Glutamatergic neuron (in vitro differentiated cells): ENCODE results near the gene SPOCK3. TPM values are rescaled to one million over a fixed set of nuclear protein-coding genes. Genes with fewer than 3 reads are reported as not detected.
"Not testable (repeated sequence)": the region's sequence is repeated elsewhere in the genome, so short reads cannot be mapped to it uniquely, and the experiment has no call there.

Experiments
- DNase-seq: peaks from one replicate; pipeline ENCODE4 v3.0.0; 2022
- H3K27ac Mint-ChIP-seq: one replicate; pipeline ENCODE4 v1.8.0; 2020; ENCODE audit warnings: mild to moderate bottlenecking, mixed read lengths, inconsistent platforms; ENCODE audit not compliant: unreplicated experiment
- H3K27me3 Mint-ChIP-seq: one replicate; pipeline ENCODE4 v1.8.0; 2020; ENCODE audit warnings: mild to moderate bottlenecking, moderate library complexity, mixed read lengths, inconsistent platforms; ENCODE audit not compliant: unreplicated experiment
- H3K36me3 Mint-ChIP-seq: one replicate; pipeline ENCODE4 v1.8.0; 2020; ENCODE audit warnings: mild to moderate bottlenecking, mixed read lengths, inconsistent platforms; ENCODE audit not compliant: unreplicated experiment
- H3K4me1 Mint-ChIP-seq: one replicate; pipeline ENCODE4 v1.8.0; 2020; ENCODE audit warnings: mild to moderate bottlenecking, low read depth, mixed read lengths, inconsistent platforms; ENCODE audit not compliant: unreplicated experiment
- H3K4me3 Mint-ChIP-seq: one replicate; pipeline ENCODE4 v1.8.0; 2020; ENCODE audit warnings: mild to moderate bottlenecking, mixed read lengths, inconsistent platforms; ENCODE audit not compliant: unreplicated experiment
- H3K9me3 Mint-ChIP-seq: one replicate; pipeline ENCODE4 v1.8.0; 2020; ENCODE audit warnings: mild to moderate bottlenecking, moderate library complexity, mixed read lengths, inconsistent platforms; ENCODE audit not compliant: unreplicated experiment
- long read RNA-seq: library from polyadenylated mRNA; unstranded; transcript quantifications from one replicate; pipeline ENCODE4 v2.0.0, GENCODE V29; 2020; ENCODE audit not compliant: unreplicated experiment
- total RNA-seq: library from RNA; stranded (reverse); fragmentation: NEBNext Ultra II Directional; extraction: Animal tissue kit (Norgen Biotek cat#: 25700); gene quantifications from one replicate; pipeline ENCODE4 v1.2.1, GENCODE V29; 2021; ENCODE audit not compliant: unreplicated experiment
- TF ChIP-seq, protein P1 (sequence below): fragments of 200-600 bp; sonication (generic); IDR thresholded peaks from one replicate; pipeline ENCODE4 v1.5.0; 2021; ENCODE audit not compliant: partially characterized antibody, unreplicated experiment

Gene SPOCK3
- total RNA-seq, result 26.8 TPM
- long read RNA-seq, partial matches to known transcripts, result 2 of 6 reads
- long read RNA-seq, other reads (novel, unspliced or antisense), result 2 of 6 reads

- H3K36me3 Mint-ChIP-seq, result no peaks in the 10 kb centered on the region
- TF ChIP-seq, protein P1, sequence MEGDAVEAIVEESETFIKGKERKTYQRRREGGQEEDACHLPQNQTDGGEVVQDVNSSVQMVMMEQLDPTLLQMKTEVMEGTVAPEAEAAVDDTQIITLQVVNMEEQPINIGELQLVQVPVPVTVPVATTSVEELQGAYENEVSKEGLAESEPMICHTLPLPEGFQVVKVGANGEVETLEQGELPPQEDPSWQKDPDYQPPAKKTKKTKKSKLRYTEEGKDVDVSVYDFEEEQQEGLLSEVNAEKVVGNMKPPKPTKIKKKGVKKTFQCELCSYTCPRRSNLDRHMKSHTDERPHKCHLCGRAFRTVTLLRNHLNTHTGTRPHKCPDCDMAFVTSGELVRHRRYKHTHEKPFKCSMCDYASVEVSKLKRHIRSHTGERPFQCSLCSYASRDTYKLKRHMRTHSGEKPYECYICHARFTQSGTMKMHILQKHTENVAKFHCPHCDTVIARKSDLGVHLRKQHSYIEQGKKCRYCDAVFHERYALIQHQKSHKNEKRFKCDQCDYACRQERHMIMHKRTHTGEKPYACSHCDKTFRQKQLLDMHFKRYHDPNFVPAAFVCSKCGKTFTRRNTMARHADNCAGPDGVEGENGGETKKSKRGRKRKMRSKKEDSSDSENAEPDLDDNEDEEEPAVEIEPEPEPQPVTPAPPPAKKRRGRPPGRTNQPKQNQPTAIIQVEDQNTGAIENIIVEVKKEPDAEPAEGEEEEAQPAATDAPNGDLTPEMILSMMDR, result no peak
- peak within 1 kb of the TSS; percentile 98 for H3K4me3 Mint-ChIP-seq
- peak within 1 kb of the TSS; percentile 94 for H3K27ac Mint-ChIP-seq
- H3K27me3 Mint-ChIP-seq, result peaks cover 6% of the 10 kb centered on the region
- peak; percentile 76 for DNase-seq
- H3K4me1 Mint-ChIP-seq, result peaks cover 1% of the 10 kb centered on the region
- H3K9me3 Mint-ChIP-seq, result peaks cover 10% of the 10 kb centered on the region
Measured at GRCh38 chr4:167234316-167234881, at the start of gene SPOCK3. TSS of gene SPOCK3 (minus strand) at chr4:167234494.

- no peak for DNase-seq
- no peaks in the 10 kb centered on the region for H3K4me1 Mint-ChIP-seq
- peaks cover 3% of the 10 kb centered on the region for H3K9me3 Mint-ChIP-seq
- peaks cover 4% of the 10 kb centered on the region for H3K36me3 Mint-ChIP-seq
- no peak overlapping the region for H3K4me3 Mint-ChIP-seq
- TF ChIP-seq, protein P1, result no peak
- no peaks in the 10 kb centered on the region for H3K27me3 Mint-ChIP-seq
- H3K27ac Mint-ChIP-seq, result no peak overlapping the region
Measured at GRCh38 chr4:167282171-167282864, 48.0 kb upstream of the SPOCK3 start.

- H3K36me3 Mint-ChIP-seq, H3K27me3 Mint-ChIP-seq, H3K4me3 Mint-ChIP-seq, DNase-seq, H3K4me1 Mint-ChIP-seq, H3K9me3 Mint-ChIP-seq, H3K27ac Mint-ChIP-seq: not testable (repeated sequence)
Measured at GRCh38 chr4:167281545-167281944, 47.3 kb upstream of the SPOCK3 start.

- Mint-ChIP-seq H3K4me1 (no peaks in the 10 kb centered on the region), H3K4me3 (no peak overlapping the region), H3K27me3 (no peaks in the 10 kb centered on the region), H3K9me3 (no peaks in the 10 kb centered on the region), H3K27ac (no peak overlapping the region), H3K36me3 (no peaks in the 10 kb centered on the region)
- DNase-seq, result no peak
- TF ChIP-seq, protein P1, result no peak
Measured at GRCh38 chr4:167274351-167274750, 40.1 kb upstream of the SPOCK3 start.

- no peaks in the 10 kb centered on the region for H3K4me1 Mint-ChIP-seq
- no peaks in the 10 kb centered on the region for H3K36me3 Mint-ChIP-seq
- no peak for DNase-seq
- no peaks in the 10 kb centered on the region for H3K9me3 Mint-ChIP-seq
- H3K27ac Mint-ChIP-seq, result no peak overlapping the region
- no peak overlapping the region for H3K4me3 Mint-ChIP-seq
- H3K27me3 Mint-ChIP-seq, result no peaks in the 10 kb centered on the region
- TF ChIP-seq, protein P1, result no peak
Measured at GRCh38 chr4:167265231-167265630, 30.9 kb upstream of the SPOCK3 start.
